WTC11 (cell line): Measurements from ENCODE around the gene FNIP2. TPM values are rescaled to one million over a fixed set of nuclear protein-coding genes. Genes with fewer than 3 reads are reported as not detected.

Source experiments
- EMX1 ChIP-seq: fragments of 250-450 bp; sonication (Bioruptor Pico); IDR thresholded peaks from 2 replicates; pipeline ENCODE4 v1.8.0; 2021; ENCODE audit warnings: mild to moderate bottlenecking
- JAZF1 ChIP-seq: fragments of 250-450 bp; sonication (Bioruptor Pico); IDR thresholded peaks from 2 replicates; pipeline ENCODE4 v1.9.0; 2021; ENCODE audit warnings: moderate library complexity, mild to moderate bottlenecking, inconsistent platforms
- MXD4 ChIP-seq: fragments of 250-450 bp; sonication (Bioruptor Pico); IDR thresholded peaks from 2 replicates; pipeline ENCODE4 v1.8.0; 2021; ENCODE audit warnings: mild to moderate bottlenecking, moderate library complexity, borderline replicate concordance
- MYBL2 ChIP-seq: sonication (generic); formaldehyde crosslinking; IDR thresholded peaks from 2 replicates; pipeline ENCODE4 v1.8.1; 2023; ENCODE audit warnings: mild to moderate bottlenecking, moderate library complexity, missing genetic modification reagents
- RORB ChIP-seq: fragments of 250-450 bp; sonication (Bioruptor Pico); IDR thresholded peaks from 2 replicates; pipeline ENCODE4 v1.9.0; 2021; ENCODE audit warnings: mild to moderate bottlenecking
- ZNF263 ChIP-seq: sonication (generic); formaldehyde crosslinking; IDR thresholded peaks from 2 replicates; pipeline ENCODE4 v1.8.1; 2022; ENCODE audit warnings: low read depth, mild to moderate bottlenecking, moderate library complexity, missing genetic modification reagents
- total RNA-seq: library from RNA; stranded (reverse); gene quantifications from 3 replicates; pipeline ENCODE4 v1.2.3, GENCODE V29; 2021
- TF ChIP-seq, protein P1 (sequence below): sonication (generic); formaldehyde crosslinking; IDR thresholded peaks from 2 replicates; pipeline ENCODE4 v1.8.1; 2022; ENCODE audit warnings: missing genetic modification reagents, borderline replicate concordance
- TF ChIP-seq, protein P2 (sequence below): fragments of 250-450 bp; sonication (Bioruptor Pico); IDR thresholded peaks from 2 replicates; pipeline ENCODE4 v1.9.0; 2021; ENCODE audit warnings: mild to moderate bottlenecking
- TF ChIP-seq, protein P3 (sequence below): sonication (generic); formaldehyde crosslinking; IDR thresholded peaks from 2 replicates; pipeline ENCODE4 v1.8.1; 2023; ENCODE audit warnings: mild to moderate bottlenecking, moderate library complexity, missing genetic modification reagents
- TF ChIP-seq, protein P4 (sequence below): sonication (generic); formaldehyde crosslinking; conservative IDR thresholded peaks from 2 replicates; pipeline ENCODE4 v1.8.1; 2023; ENCODE audit warnings: mild to moderate bottlenecking, low read depth, missing genetic modification reagents, moderate library complexity
- TF ChIP-seq, protein P5 (sequence below): sonication (generic); formaldehyde crosslinking; IDR thresholded peaks from 2 replicates; pipeline ENCODE4 v1.8.1; 2022; ENCODE audit warnings: mild to moderate bottlenecking, moderate library complexity, missing genetic modification reagents
- TF ChIP-seq, protein P6 (sequence below): sonication (generic); formaldehyde crosslinking; IDR thresholded peaks from 2 replicates; pipeline ENCODE4 v1.8.1; 2023; ENCODE audit warnings: mild to moderate bottlenecking, missing genetic modification reagents
- TF ChIP-seq, protein P7 (sequence below): fragments of 250-450 bp; sonication (Bioruptor Pico); IDR thresholded peaks from 2 replicates; pipeline ENCODE4 v1.8.0; 2021; ENCODE audit warnings: mild to moderate bottlenecking

FNIP2 gene
- total RNA-seq, 1 experiment from 2014 or later, result 8.6 TPM

DNA sequence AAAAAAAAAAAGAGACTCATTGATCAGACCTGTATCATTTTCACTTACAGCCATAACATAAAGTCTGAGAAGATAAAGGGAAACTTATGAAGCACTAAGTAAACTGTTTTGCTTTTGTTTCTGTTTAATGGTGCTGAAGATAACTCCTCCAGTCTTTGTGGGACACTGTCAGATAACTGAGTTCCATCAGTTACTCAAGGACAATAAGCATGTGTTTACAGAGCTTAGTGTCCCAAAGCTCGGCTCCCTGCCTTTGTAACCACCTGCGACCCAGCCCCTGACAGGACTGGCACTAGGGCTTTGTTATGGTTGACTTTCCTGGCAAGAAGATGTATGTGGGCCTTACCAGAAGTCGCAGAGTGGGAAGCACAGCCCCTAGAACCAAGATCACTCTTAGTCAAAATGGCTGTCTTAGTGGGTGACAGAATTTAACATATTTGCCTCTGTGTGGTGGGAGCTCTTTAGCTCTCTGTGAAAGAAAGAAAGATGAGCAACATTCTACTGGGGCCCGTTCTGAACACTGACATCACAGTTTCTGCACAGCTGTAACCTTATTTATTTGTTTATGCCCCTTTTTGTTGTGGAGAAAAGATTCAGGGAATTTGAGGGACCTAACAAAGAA is 68.1 kb downstream of the FNIP2 start (continued):
- TF ChIP-seq, protein P1, sequence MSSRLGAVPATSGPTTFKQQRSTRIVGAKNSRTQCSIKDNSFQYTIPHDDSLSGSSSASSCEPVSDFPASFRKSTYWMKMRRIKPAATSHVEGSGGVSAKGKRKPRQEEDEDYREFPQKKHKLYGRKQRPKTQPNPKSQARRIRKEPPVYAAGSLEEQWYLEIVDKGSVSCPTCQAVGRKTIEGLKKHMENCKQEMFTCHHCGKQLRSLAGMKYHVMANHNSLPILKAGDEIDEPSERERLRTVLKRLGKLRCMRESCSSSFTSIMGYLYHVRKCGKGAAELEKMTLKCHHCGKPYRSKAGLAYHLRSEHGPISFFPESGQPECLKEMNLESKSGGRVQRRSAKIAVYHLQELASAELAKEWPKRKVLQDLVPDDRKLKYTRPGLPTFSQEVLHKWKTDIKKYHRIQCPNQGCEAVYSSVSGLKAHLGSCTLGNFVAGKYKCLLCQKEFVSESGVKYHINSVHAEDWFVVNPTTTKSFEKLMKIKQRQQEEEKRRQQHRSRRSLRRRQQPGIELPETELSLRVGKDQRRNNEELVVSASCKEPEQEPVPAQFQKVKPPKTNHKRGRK (CRISPR knock-in tag), result no peak
- TF ChIP-seq, protein P2, sequence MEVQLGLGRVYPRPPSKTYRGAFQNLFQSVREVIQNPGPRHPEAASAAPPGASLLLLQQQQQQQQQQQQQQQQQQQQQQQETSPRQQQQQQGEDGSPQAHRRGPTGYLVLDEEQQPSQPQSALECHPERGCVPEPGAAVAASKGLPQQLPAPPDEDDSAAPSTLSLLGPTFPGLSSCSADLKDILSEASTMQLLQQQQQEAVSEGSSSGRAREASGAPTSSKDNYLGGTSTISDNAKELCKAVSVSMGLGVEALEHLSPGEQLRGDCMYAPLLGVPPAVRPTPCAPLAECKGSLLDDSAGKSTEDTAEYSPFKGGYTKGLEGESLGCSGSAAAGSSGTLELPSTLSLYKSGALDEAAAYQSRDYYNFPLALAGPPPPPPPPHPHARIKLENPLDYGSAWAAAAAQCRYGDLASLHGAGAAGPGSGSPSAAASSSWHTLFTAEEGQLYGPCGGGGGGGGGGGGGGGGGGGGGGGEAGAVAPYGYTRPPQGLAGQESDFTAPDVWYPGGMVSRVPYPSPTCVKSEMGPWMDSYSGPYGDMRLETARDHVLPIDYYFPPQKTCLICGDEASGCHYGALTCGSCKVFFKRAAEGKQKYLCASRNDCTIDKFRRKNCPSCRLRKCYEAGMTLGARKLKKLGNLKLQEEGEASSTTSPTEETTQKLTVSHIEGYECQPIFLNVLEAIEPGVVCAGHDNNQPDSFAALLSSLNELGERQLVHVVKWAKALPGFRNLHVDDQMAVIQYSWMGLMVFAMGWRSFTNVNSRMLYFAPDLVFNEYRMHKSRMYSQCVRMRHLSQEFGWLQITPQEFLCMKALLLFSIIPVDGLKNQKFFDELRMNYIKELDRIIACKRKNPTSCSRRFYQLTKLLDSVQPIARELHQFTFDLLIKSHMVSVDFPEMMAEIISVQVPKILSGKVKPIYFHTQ (CRISPR knock-in tag), result no peak
- TF ChIP-seq, protein P3, sequence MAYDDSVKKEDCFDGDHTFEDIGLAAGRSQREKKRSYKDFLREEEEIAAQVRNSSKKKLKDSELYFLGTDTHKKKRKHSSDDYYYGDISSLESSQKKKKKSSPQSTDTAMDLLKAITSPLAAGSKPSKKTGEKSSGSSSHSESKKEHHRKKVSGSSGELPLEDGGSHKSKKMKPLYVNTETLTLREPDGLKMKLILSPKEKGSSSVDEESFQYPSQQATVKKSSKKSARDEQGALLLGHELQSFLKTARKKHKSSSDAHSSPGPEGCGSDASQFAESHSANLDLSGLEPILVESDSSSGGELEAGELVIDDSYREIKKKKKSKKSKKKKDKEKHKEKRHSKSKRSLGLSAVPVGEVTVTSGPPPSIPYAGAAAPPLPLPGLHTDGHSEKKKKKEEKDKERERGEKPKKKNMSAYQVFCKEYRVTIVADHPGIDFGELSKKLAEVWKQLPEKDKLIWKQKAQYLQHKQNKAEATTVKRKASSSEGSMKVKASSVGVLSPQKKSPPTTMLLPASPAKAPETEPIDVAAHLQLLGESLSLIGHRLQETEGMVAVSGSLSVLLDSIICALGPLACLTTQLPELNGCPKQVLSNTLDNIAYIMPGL (CRISPR knock-in tag), result no peak
- TF ChIP-seq EMX1 (CRISPR knock-in tag), result no peak
- no peak for TF ChIP-seq MXD4 (CRISPR knock-in tag)
- TF ChIP-seq, protein P4, sequence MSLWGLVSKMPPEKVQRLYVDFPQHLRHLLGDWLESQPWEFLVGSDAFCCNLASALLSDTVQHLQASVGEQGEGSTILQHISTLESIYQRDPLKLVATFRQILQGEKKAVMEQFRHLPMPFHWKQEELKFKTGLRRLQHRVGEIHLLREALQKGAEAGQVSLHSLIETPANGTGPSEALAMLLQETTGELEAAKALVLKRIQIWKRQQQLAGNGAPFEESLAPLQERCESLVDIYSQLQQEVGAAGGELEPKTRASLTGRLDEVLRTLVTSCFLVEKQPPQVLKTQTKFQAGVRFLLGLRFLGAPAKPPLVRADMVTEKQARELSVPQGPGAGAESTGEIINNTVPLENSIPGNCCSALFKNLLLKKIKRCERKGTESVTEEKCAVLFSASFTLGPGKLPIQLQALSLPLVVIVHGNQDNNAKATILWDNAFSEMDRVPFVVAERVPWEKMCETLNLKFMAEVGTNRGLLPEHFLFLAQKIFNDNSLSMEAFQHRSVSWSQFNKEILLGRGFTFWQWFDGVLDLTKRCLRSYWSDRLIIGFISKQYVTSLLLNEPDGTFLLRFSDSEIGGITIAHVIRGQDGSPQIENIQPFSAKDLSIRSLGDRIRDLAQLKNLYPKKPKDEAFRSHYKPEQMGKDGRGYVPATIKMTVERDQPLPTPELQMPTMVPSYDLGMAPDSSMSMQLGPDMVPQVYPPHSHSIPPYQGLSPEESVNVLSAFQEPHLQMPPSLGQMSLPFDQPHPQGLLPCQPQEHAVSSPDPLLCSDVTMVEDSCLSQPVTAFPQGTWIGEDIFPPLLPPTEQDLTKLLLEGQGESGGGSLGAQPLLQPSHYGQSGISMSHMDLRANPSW (CRISPR knock-in tag), result no peak
- TF ChIP-seq, protein P5, sequence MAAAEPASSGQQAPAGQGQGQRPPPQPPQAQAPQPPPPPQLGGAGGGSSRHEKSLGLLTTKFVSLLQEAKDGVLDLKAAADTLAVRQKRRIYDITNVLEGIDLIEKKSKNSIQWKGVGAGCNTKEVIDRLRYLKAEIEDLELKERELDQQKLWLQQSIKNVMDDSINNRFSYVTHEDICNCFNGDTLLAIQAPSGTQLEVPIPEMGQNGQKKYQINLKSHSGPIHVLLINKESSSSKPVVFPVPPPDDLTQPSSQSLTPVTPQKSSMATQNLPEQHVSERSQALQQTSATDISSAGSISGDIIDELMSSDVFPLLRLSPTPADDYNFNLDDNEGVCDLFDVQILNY (CRISPR knock-in tag), result no peak
- no peak for TF ChIP-seq ZNF263
- TF ChIP-seq, protein P6, sequence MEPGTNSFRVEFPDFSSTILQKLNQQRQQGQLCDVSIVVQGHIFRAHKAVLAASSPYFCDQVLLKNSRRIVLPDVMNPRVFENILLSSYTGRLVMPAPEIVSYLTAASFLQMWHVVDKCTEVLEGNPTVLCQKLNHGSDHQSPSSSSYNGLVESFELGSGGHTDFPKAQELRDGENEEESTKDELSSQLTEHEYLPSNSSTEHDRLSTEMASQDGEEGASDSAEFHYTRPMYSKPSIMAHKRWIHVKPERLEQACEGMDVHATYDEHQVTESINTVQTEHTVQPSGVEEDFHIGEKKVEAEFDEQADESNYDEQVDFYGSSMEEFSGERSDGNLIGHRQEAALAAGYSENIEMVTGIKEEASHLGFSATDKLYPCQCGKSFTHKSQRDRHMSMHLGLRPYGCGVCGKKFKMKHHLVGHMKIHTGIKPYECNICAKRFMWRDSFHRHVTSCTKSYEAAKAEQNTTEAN (CRISPR knock-in tag), result no peak
- TF ChIP-seq RORB (CRISPR knock-in tag), result no peak
- TF ChIP-seq, protein P7, sequence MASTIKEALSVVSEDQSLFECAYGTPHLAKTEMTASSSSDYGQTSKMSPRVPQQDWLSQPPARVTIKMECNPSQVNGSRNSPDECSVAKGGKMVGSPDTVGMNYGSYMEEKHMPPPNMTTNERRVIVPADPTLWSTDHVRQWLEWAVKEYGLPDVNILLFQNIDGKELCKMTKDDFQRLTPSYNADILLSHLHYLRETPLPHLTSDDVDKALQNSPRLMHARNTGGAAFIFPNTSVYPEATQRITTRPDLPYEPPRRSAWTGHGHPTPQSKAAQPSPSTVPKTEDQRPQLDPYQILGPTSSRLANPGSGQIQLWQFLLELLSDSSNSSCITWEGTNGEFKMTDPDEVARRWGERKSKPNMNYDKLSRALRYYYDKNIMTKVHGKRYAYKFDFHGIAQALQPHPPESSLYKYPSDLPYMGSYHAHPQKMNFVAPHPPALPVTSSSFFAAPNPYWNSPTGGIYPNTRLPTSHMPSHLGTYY (CRISPR knock-in tag), result no peak
- TF ChIP-seq MYBL2, result no peak
- no peak for TF ChIP-seq JAZF1
- TF ChIP-seq, all 79 proteins: peak for 0
